HUES6 (cell line): Measurements from ENCODE around the gene FBXO28.

Experiments
- H3K27ac ChIP-seq: 2 replicates; pipeline ENCODE4 v1.7.0; 2013; ENCODE audit warnings: low read depth, mild to moderate bottlenecking, low read length, inconsistent platforms
- H3K27me3 ChIP-seq: 2 replicates; pipeline ENCODE4 v1.6.1; 2013; ENCODE audit warnings: low read length; ENCODE audit not compliant: control insufficient read depth, insufficient read depth
- H3K36me3 ChIP-seq: 2 replicates; pipeline ENCODE4 v1.6.1; 2013; ENCODE audit warnings: low read length; ENCODE audit not compliant: control insufficient read depth, insufficient read depth
- H3K4me1 ChIP-seq: 2 replicates; pipeline ENCODE4 v1.6.1; 2013; ENCODE audit warnings: low read length; ENCODE audit not compliant: control insufficient read depth, insufficient read depth
- H3K4me3 ChIP-seq: 2 replicates; pipeline ENCODE4 v1.5.1; 2013; ENCODE audit warnings: low read depth, low read length
- H3K9ac ChIP-seq: one replicate; pipeline ENCODE4 v1.6.1; 2013; ENCODE audit warnings: mild to moderate bottlenecking, low read length
- H3K9me3 ChIP-seq: 2 replicates; pipeline ENCODE4 v1.6.1; 2013; ENCODE audit warnings: low read depth, low read length; ENCODE audit not compliant: control insufficient read depth, insufficient read depth

Gene FBXO28

DNA sequence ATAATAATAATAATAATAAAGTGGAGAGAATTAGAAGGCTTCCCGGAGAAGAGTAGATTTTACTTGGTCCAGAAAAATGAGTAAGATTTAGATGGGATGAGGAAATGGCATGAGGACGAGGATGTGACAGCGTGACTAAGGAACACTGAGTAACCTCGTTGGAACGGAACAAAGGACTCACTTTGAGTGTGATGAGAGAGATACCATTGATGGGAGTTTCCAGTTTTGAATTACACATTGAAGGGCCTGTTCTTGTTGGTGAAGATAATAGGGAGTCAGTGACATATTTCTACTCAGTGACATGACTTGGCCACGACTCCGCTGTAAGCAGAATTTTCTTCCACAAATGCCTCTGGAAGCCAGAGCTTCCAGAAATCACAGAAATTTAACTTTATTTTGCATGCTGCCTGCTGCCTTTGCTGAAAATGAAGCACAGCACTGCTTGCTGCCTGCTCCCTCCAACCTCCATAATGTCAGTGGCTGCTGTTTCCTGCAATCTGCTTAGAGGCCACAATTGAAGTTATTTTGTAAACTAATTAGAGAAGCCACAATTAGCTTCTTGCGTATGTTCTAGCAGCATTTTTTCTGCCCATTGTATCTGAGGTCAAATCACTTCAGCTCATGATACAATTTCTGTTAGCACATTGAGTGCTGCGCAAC, 33.7 kb upstream of the FBXO28 start:
- Histone ChIP-seq H3K4me1 (peaks cover 4% of the 10 kb centered on the region; the same call in 1 of the 2 replicates), H3K27me3 (no peaks in the 10 kb centered on the region), H3K9ac (no peak overlapping the region), H3K9me3 (no peaks in the 10 kb centered on the region), H3K36me3 (no peaks in the 10 kb centered on the region), H3K27ac (no peak overlapping the region), H3K4me3 (no peak overlapping the region)

- no peaks in the 10 kb centered on the region for H3K9me3 ChIP-seq
- H3K4me3 ChIP-seq, result no peak overlapping the region
- H3K4me1 ChIP-seq, result peaks cover 4% of the 10 kb centered on the region; the same call in 1 of the 2 replicates
- H3K27me3 ChIP-seq, result no peaks in the 10 kb centered on the region
- no peak overlapping the region for H3K9ac ChIP-seq
- H3K27ac ChIP-seq, result no peak overlapping the region
- no peaks in the 10 kb centered on the region for H3K36me3 ChIP-seq
These were observed 32.3 kb upstream of the FBXO28 start for GRCh38 chr1:224081604-224082003.

DNA sequence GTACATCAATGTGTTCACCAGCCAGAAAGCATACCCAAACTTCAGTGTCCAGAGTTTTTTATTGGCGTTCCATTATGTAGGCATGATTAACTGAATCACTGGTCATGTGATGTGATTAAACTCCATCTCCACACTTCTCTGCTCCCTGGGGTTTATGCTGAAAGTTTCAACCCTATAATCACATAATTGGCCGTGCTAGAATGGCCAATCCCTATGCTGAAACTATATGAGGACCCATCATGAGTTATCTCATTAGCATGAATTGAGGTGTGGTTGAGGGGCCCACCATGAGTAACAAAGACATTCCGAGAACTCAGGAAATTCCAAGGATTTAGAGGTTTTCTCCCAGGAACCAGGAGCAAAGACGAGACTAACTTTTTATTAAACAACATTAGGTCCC, 31.8 kb upstream of the FBXO28 start:
- H3K9me3 ChIP-seq, result no peaks in the 10 kb centered on the region
- H3K27ac ChIP-seq, result no peak overlapping the region
- H3K4me1 ChIP-seq, result peaks cover 4% of the 10 kb centered on the region; the same call in 1 of the 2 replicates
- no peak overlapping the region for H3K9ac ChIP-seq
- no peaks in the 10 kb centered on the region for H3K27me3 ChIP-seq
- H3K4me3 ChIP-seq, result no peak overlapping the region
- no peaks in the 10 kb centered on the region for H3K36me3 ChIP-seq

GRCh38 chr1:224084867-224085266, 29.0 kb upstream of the FBXO28 start:
- Histone ChIP-seq H3K9ac (no peak overlapping the region), H3K27ac (no peak overlapping the region), H3K9me3 (no peaks in the 10 kb centered on the region), H3K4me3 (no peak overlapping the region), H3K27me3 (no peaks in the 10 kb centered on the region), H3K4me1 (peaks cover 4% of the 10 kb centered on the region; the same call in 1 of the 2 replicates), H3K36me3 (no peaks in the 10 kb centered on the region)

DNA sequence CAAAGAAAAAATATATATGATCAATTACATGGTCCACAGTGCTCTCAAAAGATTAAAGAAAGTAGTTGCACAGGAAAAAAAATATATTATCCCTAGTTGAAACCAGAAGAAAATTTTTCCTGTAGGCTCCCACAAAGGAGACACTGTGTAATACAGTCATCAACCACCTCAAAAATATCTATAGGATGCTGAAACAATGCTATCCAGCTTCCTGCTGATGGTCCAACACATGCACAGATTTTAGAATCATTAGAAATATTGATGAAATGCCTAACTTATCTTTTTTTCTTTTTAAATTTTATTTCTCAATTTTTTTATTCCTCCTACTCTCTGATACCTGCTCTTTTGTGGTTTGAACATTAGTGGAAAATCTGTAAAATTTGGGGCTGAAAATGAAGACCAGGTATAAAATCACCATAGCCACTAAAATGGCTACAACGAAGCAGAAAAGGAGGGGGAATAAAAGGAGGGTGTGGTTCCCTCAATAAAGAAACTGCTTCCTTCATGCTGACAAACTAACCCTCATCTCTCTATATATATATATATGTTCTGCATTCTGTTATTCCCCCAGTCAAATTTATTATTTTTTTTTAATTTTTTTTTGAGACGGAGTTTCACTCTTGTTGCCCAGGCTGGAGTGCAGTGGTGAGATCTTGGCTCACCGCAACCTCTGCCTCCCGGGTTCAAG, 28.3 kb upstream of the FBXO28 start:
- Histone ChIP-seq H3K9ac (no peak overlapping the region), H3K36me3 (no peaks in the 10 kb centered on the region), H3K27me3 (no peaks in the 10 kb centered on the region), H3K4me3 (no peak overlapping the region), H3K4me1 (peaks cover 4% of the 10 kb centered on the region; the same call in 1 of the 2 replicates), H3K27ac (no peak overlapping the region), H3K9me3 (no peaks in the 10 kb centered on the region)

DNA sequence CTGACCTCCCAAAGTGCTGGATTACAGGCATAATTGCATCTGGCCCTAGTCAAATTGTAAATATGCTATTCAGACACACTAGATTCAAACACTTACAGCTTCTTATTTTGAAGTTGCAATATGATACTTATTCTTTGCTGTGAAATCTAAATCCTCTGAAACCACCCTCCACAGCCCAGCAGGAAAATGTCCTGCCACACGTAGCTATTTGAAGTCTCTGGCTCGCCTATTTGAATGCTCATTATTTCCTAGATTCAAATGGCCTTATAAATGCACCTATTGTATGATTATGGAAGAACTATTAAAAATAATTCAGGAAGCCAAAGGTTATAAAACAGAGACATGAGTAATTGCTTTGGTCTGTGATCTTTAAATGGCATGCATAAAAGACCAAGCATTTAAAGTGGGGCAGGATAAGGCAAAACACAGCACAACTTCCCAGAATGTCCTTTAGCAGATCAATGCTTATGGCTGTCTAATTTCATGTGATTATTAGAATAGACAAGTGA, 26.6 kb upstream of the FBXO28 start:
- Histone ChIP-seq H3K27ac (no peak overlapping the region), H3K36me3 (no peaks in the 10 kb centered on the region), H3K9ac (no peak overlapping the region), H3K27me3 (no peaks in the 10 kb centered on the region), H3K4me1 (no peaks in the 10 kb centered on the region), H3K9me3 (no peaks in the 10 kb centered on the region), H3K4me3 (no peak overlapping the region)

GRCh38 chr1:224089583-224089982, 24.3 kb upstream of the FBXO28 start:
- no peaks in the 10 kb centered on the region for H3K9me3 ChIP-seq
- H3K9ac ChIP-seq, result no peak overlapping the region
- H3K36me3 ChIP-seq, result no peaks in the 10 kb centered on the region
- H3K27me3 ChIP-seq, result no peaks in the 10 kb centered on the region
- no peak overlapping the region for H3K27ac ChIP-seq
- no peak overlapping the region for H3K4me3 ChIP-seq
- no peaks in the 10 kb centered on the region for H3K4me1 ChIP-seq

DNA sequence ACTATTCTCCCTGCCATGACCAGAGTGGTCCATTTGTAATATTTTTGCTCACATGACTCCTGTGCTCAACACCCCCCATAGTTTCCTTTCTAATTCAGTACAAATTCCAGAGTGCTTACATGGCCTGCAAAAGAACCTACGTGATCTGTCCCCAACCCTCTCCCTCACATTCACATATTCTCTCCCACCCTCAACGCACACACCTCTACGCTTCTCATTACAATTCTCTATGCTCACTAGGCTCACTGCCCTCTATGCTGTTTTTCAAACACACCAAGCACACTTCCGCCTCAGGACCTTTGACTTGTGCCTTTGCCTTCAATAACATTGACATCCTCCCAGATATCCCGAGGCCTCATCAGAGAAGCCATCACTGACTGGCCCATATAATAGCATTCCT, 23.8 kb upstream of the FBXO28 start:
- no peak overlapping the region for H3K4me3 ChIP-seq
- no peaks in the 10 kb centered on the region for H3K4me1 ChIP-seq

DNA sequence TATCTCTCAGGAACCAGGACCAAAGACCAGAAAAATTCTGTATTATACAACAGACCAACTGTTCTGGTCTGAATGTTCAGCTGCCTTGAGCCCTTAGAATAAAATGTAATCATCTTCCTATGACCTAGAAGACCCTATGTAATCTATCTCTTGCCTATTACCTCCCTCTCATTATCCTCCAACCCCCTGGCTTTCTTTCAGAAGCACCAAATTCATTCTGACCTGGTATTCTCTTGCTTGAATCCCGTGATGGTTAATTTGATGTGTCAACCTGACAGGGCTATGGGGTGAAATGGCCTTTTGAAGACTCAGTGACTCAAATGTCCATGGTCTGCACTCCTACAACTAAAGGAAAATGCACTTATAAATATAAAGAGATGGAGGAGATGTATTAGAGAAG, 21.8 kb upstream of the FBXO28 start:
- H3K27ac ChIP-seq, result no peak overlapping the region
- no peak overlapping the region for H3K4me3 ChIP-seq
- no peaks in the 10 kb centered on the region for H3K36me3 ChIP-seq
- no peaks in the 10 kb centered on the region for H3K27me3 ChIP-seq
- no peaks in the 10 kb centered on the region for H3K4me1 ChIP-seq
- no peak overlapping the region for H3K9ac ChIP-seq
- H3K9me3 ChIP-seq, result no peaks in the 10 kb centered on the region

More for the DNA sequence above, 23.8 kb upstream of the FBXO28 start:
- Histone ChIP-seq H3K36me3 (no peaks in the 10 kb centered on the region), H3K27me3 (no peaks in the 10 kb centered on the region), H3K27ac (no peak overlapping the region), H3K9ac (no peak overlapping the region), H3K9me3 (no peaks in the 10 kb centered on the region)

- no peak overlapping the region for H3K9ac ChIP-seq
These were observed 21.3 kb upstream of the FBXO28 start for GRCh38 chr1:224092601-224093000.

DNA sequence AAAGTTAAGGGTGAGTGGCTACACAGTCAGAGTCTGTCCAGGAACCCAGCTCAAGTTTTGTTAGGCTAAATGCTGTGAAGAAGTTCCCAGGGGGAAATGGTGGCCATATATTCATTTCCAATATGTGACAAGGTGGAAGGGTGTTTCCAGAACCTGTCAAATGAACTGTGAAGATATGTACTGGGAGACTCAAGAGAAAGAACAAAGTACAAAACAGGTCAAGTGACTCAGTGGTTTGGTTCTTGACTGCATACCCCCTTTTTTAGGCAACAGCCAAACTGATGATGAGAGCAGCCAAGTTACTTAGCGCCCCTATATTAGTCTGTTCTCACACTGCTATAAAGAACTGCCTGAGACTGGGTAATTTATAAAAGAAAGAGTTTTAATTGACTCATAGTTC, 18.6 kb upstream of the FBXO28 start:
- Histone ChIP-seq H3K27me3 (no peaks in the 10 kb centered on the region), H3K4me3 (no peak overlapping the region), H3K4me1 (no peaks in the 10 kb centered on the region), H3K27ac (no peak overlapping the region), H3K9ac (no peak overlapping the region), H3K9me3 (0 out of 2 replicates have a peak, but pooled peaks cover 3% of the 10 kb centered on the region), H3K36me3 (no peaks in the 10 kb centered on the region)

More at GRCh38 chr1:224092601-224093000, 21.3 kb upstream of the FBXO28 start:
- H3K9me3 ChIP-seq, result no peaks in the 10 kb centered on the region
- H3K36me3 ChIP-seq, result no peaks in the 10 kb centered on the region
- no peaks in the 10 kb centered on the region for H3K4me1 ChIP-seq
- no peak overlapping the region for H3K4me3 ChIP-seq
- no peak overlapping the region for H3K27ac ChIP-seq
- no peaks in the 10 kb centered on the region for H3K27me3 ChIP-seq
